Stimulated activated CD8-positive, alpha-beta memory T cell treated with anti-CD3 and anti-CD28 coated beads, Interleukin-4, amount 100 ng/mL, for 24 hours (primary cell): ENCODE results near the gene SLC22A15.
"Not testable (repeated sequence)": the region's sequence is repeated elsewhere in the genome, so short reads cannot be mapped to it uniquely, and the experiment has no call there.

Source experiments
- DNase-seq: peaks from one replicate; pipeline ENCODE4 v3.0.0-alpha.2; 2020; ENCODE audit warnings: low read depth

The SLC22A15 gene

DNA sequence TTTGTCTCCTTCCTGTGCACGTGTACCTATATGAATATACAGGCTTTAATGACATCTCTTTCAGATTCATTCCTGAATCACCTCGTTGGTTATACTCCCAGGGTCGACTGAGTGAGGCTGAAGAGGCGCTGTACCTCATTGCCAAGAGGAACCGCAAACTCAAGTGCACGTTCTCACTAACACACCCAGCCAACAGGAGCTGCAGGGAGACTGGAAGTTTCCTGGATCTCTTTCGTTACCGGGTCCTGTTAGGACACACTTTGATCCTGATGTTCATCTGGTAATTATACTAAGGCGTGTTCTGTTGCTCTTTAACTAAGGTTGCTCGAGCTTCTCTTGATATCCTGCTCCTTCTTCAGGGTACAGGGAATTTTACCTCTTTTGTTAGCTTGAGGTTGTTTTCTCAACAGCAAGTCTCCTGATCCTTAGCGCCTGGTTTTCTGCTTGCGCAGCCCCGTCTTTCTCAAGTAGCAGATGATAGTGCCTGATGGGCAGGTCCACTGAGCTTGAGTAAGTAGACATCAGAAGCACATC, 55.1 kb downstream of the SLC22A15 start:
- DNase-seq = no peak

DNA sequence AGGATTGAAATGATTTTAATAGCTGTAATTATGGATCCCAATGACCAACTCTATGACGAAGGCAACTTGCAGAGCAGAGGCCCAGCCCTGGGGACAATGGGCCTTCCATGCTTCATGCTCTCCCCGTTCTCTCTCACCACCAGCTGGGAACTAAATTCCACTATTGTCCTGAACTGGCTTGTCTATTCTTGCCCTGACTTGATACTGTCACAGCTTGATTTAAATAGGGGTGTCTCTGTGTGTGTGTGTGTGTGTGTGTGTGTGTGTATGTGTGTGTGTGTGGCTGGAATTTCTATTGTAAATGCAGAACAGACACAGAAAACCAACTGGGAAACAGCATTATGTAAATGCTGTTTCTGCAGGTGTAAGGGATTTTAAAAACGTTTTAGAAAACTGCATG, 57.0 kb downstream of the SLC22A15 start:
- no peak for DNase-seq

- DNase-seq = no peak
These were observed 59.9 kb downstream of the SLC22A15 start for GRCh38 chr1:116036255-116036654.

DNA sequence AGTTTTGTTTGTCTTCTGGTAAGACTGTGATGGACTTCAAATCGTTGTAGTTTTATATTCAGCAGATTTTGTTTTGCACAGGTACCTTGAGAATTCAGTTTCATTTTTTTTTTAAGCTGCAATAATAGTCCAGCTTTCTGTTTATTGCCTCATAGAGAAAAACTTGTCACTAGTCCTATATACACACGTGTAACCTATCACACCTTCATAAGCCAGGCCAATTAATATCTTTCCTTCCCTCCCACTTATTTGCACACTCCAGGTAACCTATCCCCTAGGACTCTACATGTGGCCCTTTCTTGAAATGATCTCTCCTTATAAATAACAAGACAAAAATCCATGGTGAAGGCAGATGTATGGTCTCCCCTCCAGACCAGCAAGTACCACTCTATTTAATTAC, 62.4 kb downstream of the SLC22A15 start:
- DNase-seq = no peak

GRCh38 chr1:116044071-116044470, 67.8 kb downstream of the SLC22A15 start:
- no peak for DNase-seq

DNA sequence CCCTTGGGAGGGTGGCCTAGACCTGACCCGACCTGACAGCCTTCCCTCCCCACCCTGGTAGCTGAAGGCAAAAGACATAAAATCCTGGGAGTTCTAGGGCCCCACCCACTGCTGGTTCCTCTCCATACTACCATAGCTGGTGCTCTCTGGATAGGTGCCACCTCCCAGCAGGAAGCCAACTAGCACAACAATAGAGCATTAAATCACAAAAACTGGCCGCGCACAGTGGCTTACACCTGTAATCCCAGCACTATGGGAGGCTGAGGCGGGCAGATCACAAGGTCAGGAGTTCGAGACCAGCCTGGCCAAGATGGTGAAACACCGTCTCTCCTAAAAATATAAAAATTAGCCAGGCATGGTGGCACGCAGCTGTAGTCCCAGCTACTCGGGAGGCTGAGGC, 70.6 kb downstream of the SLC22A15 start:
- DNase-seq = not testable (repeated sequence)

GRCh38 chr1:116051896-116052295, 75.6 kb downstream of the SLC22A15 start:
- not testable (repeated sequence) for DNase-seq

- DNase-seq = no peak
These were observed 85.9 kb downstream of the SLC22A15 start for GRCh38 chr1:116062201-116062600.

GRCh38 chr1:116064616-116065015, 88.3 kb downstream of the SLC22A15 start:
- DNase-seq = no peak

- no peak for DNase-seq
These were observed 90.7 kb downstream of the SLC22A15 start for GRCh38 chr1:116066868-116067565.

DNA sequence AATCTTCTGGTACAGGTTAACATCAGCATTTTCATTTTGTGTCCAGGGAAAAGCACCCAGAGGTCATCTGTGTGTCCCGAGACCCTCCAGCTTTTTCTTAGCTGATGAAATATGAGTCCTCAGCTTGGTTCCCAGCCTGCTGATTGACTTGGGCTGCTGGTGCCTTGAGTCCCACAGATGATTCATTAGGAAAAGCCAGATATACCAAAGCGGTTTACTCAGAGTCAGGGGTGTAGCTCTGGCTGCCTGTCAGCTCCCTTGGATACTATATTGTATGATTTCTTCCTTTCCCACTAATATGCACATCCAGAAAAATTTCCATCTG, 91.2 kb downstream of the SLC22A15 start:
- no peak for DNase-seq

DNA sequence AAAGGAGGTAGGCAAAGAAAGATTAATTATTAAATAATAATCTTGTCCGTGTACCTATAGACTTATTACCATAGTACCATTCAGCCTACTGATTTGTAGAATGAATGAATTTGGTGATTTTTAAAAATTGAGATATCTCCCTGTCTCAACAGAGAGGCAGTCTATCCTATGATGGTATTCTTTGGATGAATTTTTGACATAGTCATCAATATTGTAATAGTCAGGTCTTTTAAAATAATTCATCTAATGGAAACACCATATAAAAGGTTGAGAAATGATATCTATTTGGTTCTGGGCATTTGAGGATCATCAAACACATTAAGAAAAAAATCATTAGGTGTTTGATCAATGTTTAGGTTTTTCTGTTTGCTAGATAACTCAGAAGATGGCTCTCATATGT, 99.3 kb downstream of the SLC22A15 start:
- no peak for DNase-seq

- DNase-seq = no peak
These were observed 99.7 kb downstream of the SLC22A15 start for GRCh38 chr1:116075990-116076389.

- DNase-seq = no peak
These were observed 100.5 kb downstream of the SLC22A15 start for GRCh38 chr1:116076831-116077230.

GRCh38 chr1:116078699-116079223, 102.4 kb downstream of the SLC22A15 start:
- DNase-seq = no peak

- no peak for DNase-seq
These were observed 111.3 kb downstream of the SLC22A15 start for GRCh38 chr1:116087628-116088027.

GRCh38 chr1:116089870-116090269, 113.6 kb downstream of the SLC22A15 start:
- no peak for DNase-seq

DNA sequence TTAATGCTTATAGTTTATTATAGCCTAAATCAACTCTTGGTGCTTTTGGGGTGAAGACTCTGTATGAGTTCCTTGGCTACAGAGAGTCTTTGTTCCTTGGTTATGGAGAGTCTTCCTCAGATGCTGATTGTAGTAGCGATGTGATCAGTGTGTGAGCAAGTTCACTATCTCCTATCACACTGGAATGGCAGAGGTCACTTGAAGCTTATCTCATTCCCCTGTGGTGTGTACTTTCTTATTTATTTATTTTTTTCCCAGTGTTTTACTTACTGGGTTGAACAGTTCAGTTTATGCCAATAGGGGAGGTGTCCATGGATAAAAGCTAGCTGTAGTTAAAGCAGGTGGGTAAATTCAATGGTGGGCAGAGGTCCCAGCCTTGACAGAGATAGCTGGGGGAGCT, 114.8 kb downstream of the SLC22A15 start:
- no peak for DNase-seq

- no peak for DNase-seq
These were observed 116.6 kb downstream of the SLC22A15 start for GRCh38 chr1:116092752-116093489.

DNA sequence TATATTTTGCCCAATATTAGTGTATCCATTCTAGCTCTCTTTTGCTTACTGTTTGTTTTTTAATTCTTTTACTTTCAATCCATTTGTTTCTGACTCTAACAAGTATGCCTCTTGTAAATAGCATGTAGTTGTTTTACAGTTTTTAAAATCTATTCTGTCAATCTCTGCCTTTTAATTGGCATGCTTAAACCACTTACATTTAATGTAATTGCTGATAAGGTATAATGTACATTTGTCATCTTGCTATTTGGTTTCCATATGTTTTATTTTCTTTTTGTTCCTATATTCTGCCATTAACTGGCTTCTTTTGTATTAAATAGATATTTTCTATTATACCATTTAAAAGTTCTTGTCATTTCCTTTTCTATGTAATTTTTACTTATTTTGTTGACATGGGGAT, 118.7 kb downstream of the SLC22A15 start:
- DNase-seq = no peak

GRCh38 chr1:116096013-116096618, 119.8 kb downstream of the SLC22A15 start:
- DNase-seq = no peak

DNA sequence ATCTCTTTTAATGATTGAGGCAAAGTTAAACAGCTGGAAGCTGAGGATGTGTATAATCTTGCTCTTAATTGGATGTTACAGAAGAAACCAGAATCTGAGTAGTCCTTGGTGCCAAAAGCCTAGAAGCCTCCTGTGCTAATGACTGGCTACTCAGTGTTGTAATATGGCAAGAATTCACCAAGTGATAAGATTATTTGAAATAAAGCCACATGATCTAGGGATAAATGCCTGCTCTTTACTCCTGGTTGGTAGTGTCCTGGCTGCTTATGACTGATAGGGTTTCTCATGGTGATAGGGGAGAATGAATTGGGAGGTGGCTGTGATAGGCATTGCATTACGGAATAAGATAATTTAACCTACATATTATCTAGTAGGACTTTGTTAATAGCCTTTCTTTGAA, 121.3 kb downstream of the SLC22A15 start:
- DNase-seq = no peak

- DNase-seq = no peak
These were observed 123.1 kb downstream of the SLC22A15 start for GRCh38 chr1:116099379-116099778.
